SJSA1 (cell line): ENCODE data around the gene ALAS2. TPM values are rescaled to one million over a fixed set of nuclear protein-coding genes. Genes with fewer than 3 reads are reported as not detected.

Source experiments
- DNase-seq, 2 experiments: peaks; one replicate each; pipeline ENCODE4 v3.0.0-alpha.2; 2015 to 2020; ENCODE audit warnings: low spot score in 2 of 2, low read depth in 1 of 2
- H3K27ac ChIP-seq: fragments of 250-450 bp; sonication (Bioruptor Pico); 2 replicates; pipeline ENCODE4 v1.5.1; 2020; ENCODE audit warnings: mild to moderate bottlenecking, moderate library complexity
- H3K27me3 ChIP-seq: fragments of 250-450 bp; sonication (Bioruptor Pico); replicated peaks from 2 replicates; pipeline ENCODE4 v1.5.1; 2020; ENCODE audit warnings: mild to moderate bottlenecking, moderate library complexity
- H3K36me3 ChIP-seq: fragments of 250-450 bp; sonication (Bioruptor Pico); 2 replicates; pipeline ENCODE4 v1.5.1; 2020; ENCODE audit warnings: mild to moderate bottlenecking
- H3K4me1 ChIP-seq: fragments of 250-450 bp; sonication (Bioruptor Pico); replicated peaks from 2 replicates; pipeline ENCODE4 v1.6.1; 2021; ENCODE audit warnings: mild to moderate bottlenecking
- H3K4me3 ChIP-seq: fragments of 250-450 bp; sonication (Bioruptor Pico); 2 replicates; pipeline ENCODE4 v1.5.1; 2020; ENCODE audit warnings: mild to moderate bottlenecking
- H3K9me3 ChIP-seq: fragments of 250-450 bp; sonication (Bioruptor Pico); replicated peaks from 2 replicates; pipeline ENCODE4 v1.5.1; 2020; ENCODE audit warnings: mild to moderate bottlenecking
- total RNA-seq: library from RNA; depleted of rRNA; stranded (reverse); fragments of >200 nt; shearing (Covaris generic); gene quantifications from 2 replicates; pipeline ENCODE4 v1.2.3, GENCODE V29; 2014

The ALAS2 gene
- total RNA-seq, 1 experiment from 2014 or later, result not detected

DNA sequence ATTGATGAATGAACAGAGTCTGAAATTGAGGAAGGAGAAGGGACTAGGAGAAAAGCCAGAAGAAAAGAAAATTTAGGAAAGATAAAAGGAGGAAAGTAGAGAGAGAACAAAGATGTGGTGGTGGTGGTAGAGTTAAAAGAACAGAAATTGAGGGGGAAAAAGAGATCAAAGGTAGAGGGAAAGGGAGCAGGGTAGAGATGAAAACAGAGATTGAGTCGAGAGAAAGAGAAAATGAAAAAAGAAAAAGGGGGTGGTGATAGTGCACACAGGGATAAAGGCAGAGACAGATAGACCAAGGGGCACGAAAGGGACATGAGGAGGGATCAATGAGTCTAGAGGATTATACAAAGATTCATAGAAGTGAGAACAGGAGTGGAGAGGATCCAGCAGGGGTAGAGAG is 3.9 kb downstream of the ALAS2 start:
- Histone ChIP-seq H3K9me3 (no peaks in the 10 kb centered on the region), H3K4me3 (no peak overlapping the region), H3K27me3 (no peaks in the 10 kb centered on the region), H3K4me1 (no peaks in the 10 kb centered on the region), H3K36me3 (no peaks in the 10 kb centered on the region), H3K27ac (no peak overlapping the region)
- DNase-seq, result no peak

DNA sequence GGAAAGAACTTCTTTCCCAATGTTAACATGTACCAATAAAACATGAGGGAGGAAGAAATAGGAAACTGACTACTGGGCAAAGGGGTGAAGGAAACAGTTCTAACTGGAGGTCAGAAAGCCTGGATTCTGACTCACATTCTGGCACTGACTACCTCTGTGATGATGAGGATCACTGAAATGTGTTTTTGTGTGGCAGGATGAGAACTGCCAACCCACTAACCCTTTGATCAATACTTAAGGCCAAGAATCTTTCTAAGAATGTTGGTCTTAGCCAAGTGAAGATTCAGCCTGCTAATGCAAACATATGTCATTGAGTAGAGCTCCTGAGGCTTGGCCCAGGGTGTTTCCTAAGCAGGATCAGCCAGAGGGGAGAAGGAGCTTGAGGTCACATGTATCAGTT is 4.6 kb downstream of the ALAS2 start:
- Histone ChIP-seq H3K4me3 (no peak overlapping the region), H3K9me3 (no peaks in the 10 kb centered on the region), H3K4me1 (no peaks in the 10 kb centered on the region), H3K36me3 (no peaks in the 10 kb centered on the region), H3K27me3 (no peaks in the 10 kb centered on the region), H3K27ac (no peak overlapping the region)
- DNase-seq, result no peak

- DNase-seq, result no peak
- Histone ChIP-seq H3K9me3 (no peaks in the 10 kb centered on the region), H3K36me3 (no peaks in the 10 kb centered on the region), H3K27ac (no peak overlapping the region), H3K4me1 (no peaks in the 10 kb centered on the region), H3K27me3 (no peaks in the 10 kb centered on the region), H3K4me3 (no peak overlapping the region)
Measured at GRCh38 chrX:55014897-55015299, 15.9 kb downstream of the ALAS2 start.

- peaks cover 10% of the 10 kb centered on the region; the same call in 1 of the 2 replicates for H3K4me1 ChIP-seq
- no peak for DNase-seq
- H3K4me3 ChIP-seq, result no peak overlapping the region
- no peaks in the 10 kb centered on the region for H3K9me3 ChIP-seq
- H3K27me3 ChIP-seq, result no peaks in the 10 kb centered on the region
- no peak overlapping the region for H3K27ac ChIP-seq
- H3K36me3 ChIP-seq, result no peaks in the 10 kb centered on the region; the same call in 1 of the 2 replicates
Measured at GRCh38 chrX:55011294-55011693, 19.5 kb downstream of the ALAS2 start.

DNA sequence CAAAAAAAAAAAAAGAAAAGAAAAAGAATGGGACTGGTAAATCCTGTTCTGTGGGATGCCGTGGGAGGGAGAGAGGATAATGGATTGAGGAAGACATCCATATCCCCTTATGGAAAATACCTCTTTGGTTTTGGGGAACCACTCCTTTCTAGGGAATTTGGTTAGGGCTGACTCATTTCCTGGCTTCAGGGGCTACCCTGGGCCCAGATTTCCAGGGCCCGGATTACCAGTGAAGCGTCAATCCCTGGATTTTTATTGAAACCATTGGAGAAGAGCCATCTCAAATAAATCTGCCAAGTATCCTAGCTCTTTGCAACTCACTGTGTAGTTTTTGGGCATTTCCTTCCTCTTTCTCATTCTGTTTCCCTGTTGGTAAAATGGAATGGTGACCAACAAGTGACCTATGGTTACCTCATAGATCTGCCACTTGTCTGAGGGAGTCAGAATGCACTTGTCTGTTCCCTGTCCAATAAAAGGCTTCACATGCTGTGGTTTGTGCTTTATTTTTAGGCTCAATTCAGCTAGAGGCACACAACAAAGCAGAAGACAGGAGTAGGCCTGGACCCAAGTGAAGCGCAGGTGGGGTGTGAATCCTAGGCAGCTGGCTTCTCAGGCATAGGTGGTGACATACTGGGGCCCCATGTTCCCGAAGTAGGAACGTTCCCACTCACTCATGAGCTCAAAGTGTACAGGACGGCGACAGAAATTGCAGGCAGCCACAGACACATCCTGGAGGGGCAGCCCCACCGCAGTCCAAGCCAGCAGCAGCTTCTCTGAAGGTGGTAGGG is 22.0 kb downstream of the ALAS2 start:
- H3K4me1 ChIP-seq, result peaks cover 10% of the 10 kb centered on the region; the same call in 1 of the 2 replicates
- no peak overlapping the region for H3K4me3 ChIP-seq
- peaks cover 8% of the 10 kb centered on the region for H3K36me3 ChIP-seq
- no peak overlapping the region for H3K27ac ChIP-seq
- H3K9me3 ChIP-seq, result no peaks in the 10 kb centered on the region
- DNase-seq, result no peak
- H3K27me3 ChIP-seq, result no peaks in the 10 kb centered on the region

DNA sequence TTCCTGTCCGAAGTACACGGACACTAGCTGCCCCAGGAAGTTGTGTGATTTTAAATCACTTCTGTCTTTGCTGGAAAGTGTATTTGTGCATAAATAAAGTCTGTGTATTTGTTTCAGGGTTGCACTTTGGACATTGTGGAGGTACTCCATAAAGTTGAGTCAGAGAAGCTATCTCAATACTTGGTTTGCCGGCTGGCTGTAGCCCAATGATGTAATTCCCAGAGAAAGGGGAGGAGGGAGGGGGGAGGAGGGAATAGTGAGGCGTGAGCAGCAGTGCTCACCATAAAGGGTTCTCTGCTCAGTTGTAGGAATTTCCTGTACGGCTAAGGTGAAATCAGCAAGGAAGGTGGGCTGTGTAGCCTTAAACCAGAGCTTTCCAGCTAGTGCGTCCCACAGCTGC is 23.1 kb downstream of the ALAS2 start:
- no peaks in the 10 kb centered on the region for H3K9me3 ChIP-seq
- peaks cover 17% of the 10 kb centered on the region for H3K36me3 ChIP-seq
- H3K27ac ChIP-seq, result no peak overlapping the region
- H3K4me1 ChIP-seq, result peaks cover 10% of the 10 kb centered on the region; the same call in 1 of the 2 replicates
- H3K4me3 ChIP-seq, result no peak overlapping the region
- no peaks in the 10 kb centered on the region for H3K27me3 ChIP-seq
- DNase-seq, result peak in 1 of 2 experiments; percentile 3

GRCh38 chrX:55006827-55007621 is 23.8 kb downstream of the ALAS2 start:
- Histone ChIP-seq H3K4me3 (no peak overlapping the region), H3K4me1 (peaks cover 10% of the 10 kb centered on the region; the same call in 1 of the 2 replicates), H3K27me3 (no peaks in the 10 kb centered on the region), H3K36me3 (peaks cover 17% of the 10 kb centered on the region), H3K9me3 (no peaks in the 10 kb centered on the region), H3K27ac (no peak overlapping the region)
- no peak for DNase-seq

DNA sequence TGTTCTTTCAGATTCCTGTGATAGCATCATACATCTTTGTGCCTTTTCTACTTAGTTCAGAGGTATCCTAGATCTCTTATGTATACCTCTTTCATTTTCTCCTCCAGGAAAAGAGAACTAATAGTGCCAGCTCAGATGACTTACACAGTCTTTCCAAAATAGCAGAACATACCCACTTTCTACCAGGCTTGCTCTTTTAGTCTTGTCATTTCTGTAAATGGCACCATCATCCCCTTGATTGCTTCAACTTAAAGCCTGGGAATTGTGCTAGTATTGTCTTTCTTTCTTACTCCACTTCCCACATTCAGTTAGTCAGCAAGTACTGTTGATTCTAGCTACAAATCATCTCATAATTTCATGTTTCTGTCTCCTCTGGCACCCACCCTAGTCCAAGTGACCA is 25.5 kb downstream of the ALAS2 start:
- Histone ChIP-seq H3K36me3 (peaks cover 20% of the 10 kb centered on the region), H3K27me3 (no peaks in the 10 kb centered on the region), H3K9me3 (no peaks in the 10 kb centered on the region), H3K4me1 (peaks cover 10% of the 10 kb centered on the region; the same call in 1 of the 2 replicates), H3K4me3 (no peak overlapping the region), H3K27ac (no peak overlapping the region)
- no peak for DNase-seq

- Histone ChIP-seq H3K27ac (no peak overlapping the region), H3K9me3 (no peaks in the 10 kb centered on the region), H3K27me3 (no peaks in the 10 kb centered on the region), H3K36me3 (peaks cover 20% of the 10 kb centered on the region), H3K4me1 (peaks cover 10% of the 10 kb centered on the region), H3K4me3 (no peak overlapping the region)
- no peak for DNase-seq
Measured at GRCh38 chrX:55004231-55004630, 26.5 kb downstream of the ALAS2 start.

- Histone ChIP-seq H3K9me3 (no peaks in the 10 kb centered on the region), H3K4me1 (no peaks in the 10 kb centered on the region; the same call in 1 of the 2 replicates), H3K4me3 (peak within 1 kb of the TSS; percentile 51), H3K27me3 (no peaks in the 10 kb centered on the region), H3K27ac (peak within 1 kb of the TSS; percentile 86), H3K36me3 (peaks cover 20% of the 10 kb centered on the region)
- DNase-seq, result peak; percentile 87 to 92
Measured at GRCh38 chrX:54999717-55000598, 30.8 kb downstream of the ALAS2 start, which contains the start of gene APEX2. Gene APEX2, plus strand, starts transcription at chrX:55000363. Its CDS starts 60 bp downstream, at chrX:55000423.

- no peaks in the 10 kb centered on the region for H3K36me3 ChIP-seq
- H3K9me3 ChIP-seq, result no peaks in the 10 kb centered on the region
- no peaks in the 10 kb centered on the region for H3K27me3 ChIP-seq
Measured at GRCh38 chrX:54995621-54996020, 35.2 kb downstream of the ALAS2 start.

DNA sequence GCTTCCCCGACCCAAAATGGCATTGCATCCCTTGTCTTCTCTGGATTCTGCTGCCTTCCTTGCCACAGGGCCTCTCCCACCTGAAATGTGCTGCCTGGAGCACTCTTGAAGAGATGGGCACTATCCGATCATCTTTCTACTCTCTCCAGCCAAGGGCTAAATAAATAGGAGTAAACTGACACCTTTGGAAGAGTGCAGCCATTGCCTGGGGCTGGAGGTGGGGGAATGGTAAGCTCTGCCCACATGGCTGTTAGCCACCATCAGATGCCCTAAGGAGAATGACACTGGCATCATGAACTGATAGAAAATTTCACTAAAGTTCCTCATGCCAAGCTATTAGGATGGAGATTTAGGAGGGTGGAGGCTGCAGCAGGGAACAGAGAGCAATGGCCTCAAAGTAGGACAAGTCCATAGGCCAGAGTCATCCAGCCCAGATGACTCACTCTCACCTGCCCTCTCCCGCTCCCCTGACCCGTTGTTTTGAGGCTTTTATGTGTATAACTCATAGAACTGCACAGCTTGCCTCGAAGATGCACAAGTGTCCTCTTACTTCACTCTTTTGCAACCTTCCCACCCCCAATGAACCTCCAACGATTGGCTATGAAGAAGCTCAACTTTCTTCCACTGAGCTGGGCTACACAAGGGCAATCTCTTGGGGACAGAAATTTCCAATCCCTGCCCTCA is 36.0 kb downstream of the ALAS2 start:
- H3K27me3 ChIP-seq, result no peaks in the 10 kb centered on the region
- no peaks in the 10 kb centered on the region for H3K36me3 ChIP-seq
- H3K4me1 ChIP-seq, result no peaks in the 10 kb centered on the region; the same call in 1 of the 2 replicates
- H3K9me3 ChIP-seq, result no peaks in the 10 kb centered on the region
- DNase-seq, result no peak
- H3K27ac ChIP-seq, result no peak overlapping the region
- H3K4me3 ChIP-seq, result no peak overlapping the region

More at GRCh38 chrX:54995621-54996020, 35.2 kb downstream of the ALAS2 start:
- Histone ChIP-seq H3K4me1 (no peaks in the 10 kb centered on the region; the same call in 1 of the 2 replicates), H3K27ac (no peak overlapping the region), H3K4me3 (no peak overlapping the region)
- no peak for DNase-seq

GRCh38 chrX:54994099-54994498 is 36.7 kb downstream of the ALAS2 start, which contains the start of gene PFKFB1:
Gene PFKFB1, minus strand, starts transcription at chrX:54994188. Its CDS starts 181 bp downstream, at chrX:54994007.
- H3K27me3 ChIP-seq, result no peaks in the 10 kb centered on the region
- H3K36me3 ChIP-seq, result no peaks in the 10 kb centered on the region
- H3K4me3 ChIP-seq, result no peak within 1 kb of the TSS
- H3K27ac ChIP-seq, result no peak within 1 kb of the TSS
- no peak for DNase-seq
- H3K9me3 ChIP-seq, result no peaks in the 10 kb centered on the region
- H3K4me1 ChIP-seq, result no peaks in the 10 kb centered on the region; the same call in 1 of the 2 replicates
